K562 (cell line): ENCODE measurements around the gene RNASEH2A. TPM values are rescaled to one million over a fixed set of nuclear protein-coding genes. Genes with fewer than 3 reads are reported as not detected.

Experiments
- ATAC-seq: fragments of 200-7000 bp; cut with Tn5 transposase; 3 replicates; pipeline ENCODE4 v1.9.1; 2020; ENCODE audit warnings: moderate library complexity
- BruUV-seq: library from RNA; stranded (reverse); fragments of 400-500 nt; replicated peaks from 2 replicates; lab custom pipeline; 2021; lab: Mats Ljungman, UMichigan
- CTCF ChIA-PET: fragments of 300-600 bp; formaldehyde crosslinking; extraction: SDS; loops from one replicate; lab custom pipeline; 2021; ENCODE audit warnings: low intra/inter-chr PET ratio; lab: Yijun Ruan, JAX
- POLR2A ChIA-PET: fragments of 300-600, 350-650 bp; sonication (Branson Sonifier 250); formaldehyde crosslinking; extraction: SDS; loops from one replicate; lab custom pipeline; 2021; ENCODE audit warnings: antibody characterized with exemption, inconsistent platforms; lab: Yijun Ruan, JAX
- DNase-seq, 4 experiments: peaks; one replicate each; pipeline versions ENCODE4 v3.0.0 to v3.0.0-alpha.2; 2011 to 2018; ENCODE audit warnings: low spot score in 3 of 4, mixed read lengths in 3 of 4; ENCODE audit errors: extremely low read depth in 1 of 4
- FAIRE-seq: peaks from 2 replicates; lab custom pipeline; 2011; peaks lifted over from hg19 to GRCh38; lab: Jason Lieb, UNC
- H2AFZ ChIP-seq: 2 replicates; pipeline ENCODE4 v1.6.0; 2011; ENCODE audit warnings: low read depth, low read length, control low read depth, inconsistent platforms
- H3K27ac ChIP-seq: fragments of 200-600 bp; 3 replicates; pipeline ENCODE4 v1.8.0; 2011; ENCODE audit warnings: low read depth, mild to moderate bottlenecking, control low read depth, inconsistent platforms, low read length, moderate library complexity, mixed read lengths; ENCODE audit errors: extremely low read depth
- H3K27me3 ChIP-seq, 2 experiments: fragments of 300-600 bp in 1 of 2; 2 replicates in 1 of 2; 3 replicates in 1 of 2; pipeline versions ENCODE4 v1.6.0 to v1.8.0; 2011; ENCODE audit warnings: inconsistent platforms in 2 of 2, low read length in 2 of 2, mild to moderate bottlenecking in 1 of 2, mixed read lengths in 1 of 2, moderate library complexity in 1 of 2; ENCODE audit not compliant: control insufficient read depth in 2 of 2, insufficient read depth in 2 of 2
- H3K36me3 ChIP-seq: fragments of 300-600 bp; 3 replicates; pipeline ENCODE4 v1.8.0; 2011; ENCODE audit warnings: mild to moderate bottlenecking, low read length, inconsistent platforms; ENCODE audit not compliant: control insufficient read depth, insufficient read depth
- H3K4me1 ChIP-seq, 2 experiments: fragments of 200-600 bp in 1 of 2; replicated peaks in 1 of 2; 2 replicates in 1 of 2; 3 replicates in 1 of 2; pipeline versions ENCODE4 v1.5.1 to v1.8.0; 2011; ENCODE audit warnings: inconsistent platforms in 2 of 2, low read length in 2 of 2, mild to moderate bottlenecking in 1 of 2, mixed read lengths in 1 of 2, moderate library complexity in 1 of 2; ENCODE audit not compliant: control insufficient read depth in 2 of 2, insufficient read depth in 2 of 2
- H3K4me2 ChIP-seq: 2 replicates; pipeline ENCODE4 v1.6.1; 2011; ENCODE audit warnings: low read length, control low read depth, inconsistent platforms, mixed read lengths; ENCODE audit not compliant: insufficient read depth
- H3K4me3 ChIP-seq: fragments of 200-600 bp; sonication (generic), shearing (Covaris generic); 2 replicates; pipeline ENCODE4 v1.5.1; 2016; ENCODE audit warnings: control low read depth, inconsistent platforms
- H3K79me2 ChIP-seq: fragments of 200-600 bp; 3 replicates; pipeline ENCODE4 v1.8.0; 2011; ENCODE audit warnings: low read length, inconsistent platforms; ENCODE audit not compliant: control insufficient read depth, insufficient read depth
- H3K9ac ChIP-seq, 2 experiments: 2 replicates each; pipeline versions ENCODE4 v1.6.0 to v1.6.1; 2011; ENCODE audit warnings: low read depth in 2 of 2, low read length in 2 of 2, control low read depth in 1 of 2, inconsistent platforms in 1 of 2, mild to moderate bottlenecking in 1 of 2, mixed read lengths in 1 of 2; ENCODE audit not compliant: insufficient read depth in 1 of 2
- H3K9me1 ChIP-seq: one replicate; pipeline ENCODE4 v1.6.0; 2011; ENCODE audit warnings: inconsistent platforms, mild to moderate bottlenecking, low read length, moderate library complexity; ENCODE audit not compliant: control insufficient read depth, insufficient read depth
- H3K9me3 ChIP-seq: replicated peaks from 2 replicates; pipeline ENCODE4 v1.5.1; 2011; ENCODE audit warnings: low read depth, low read length, inconsistent platforms; ENCODE audit not compliant: control insufficient read depth, insufficient read depth
- H4K20me1 ChIP-seq: replicated peaks from 2 replicates; pipeline ENCODE4 v1.6.1; 2011; ENCODE audit warnings: low read length, inconsistent platforms, mixed read lengths; ENCODE audit not compliant: control insufficient read depth, insufficient read depth
- DACH1 ChIP-seq: fragments of 450-650 bp; IDR thresholded peaks from 2 replicates; pipeline ENCODE4 v1.6.1; 2018; ENCODE audit not compliant: partially characterized antibody
- ELF4 ChIP-seq: fragments of 450-650 bp; formaldehyde crosslinking; IDR thresholded peaks from 2 replicates; pipeline ENCODE4 v1.4.0; 2022; ENCODE audit warnings: missing genetic modification characterization
- FIP1L1 ChIP-seq: fragments of 200-400 bp; formaldehyde crosslinking; IDR thresholded peaks from 2 replicates; pipeline ENCODE4 v1.6.1; 2018; ENCODE audit warnings: mild to moderate bottlenecking, low read depth, low read length; ENCODE audit not compliant: poor library complexity, severe bottlenecking
- ID3 ChIP-seq, 2 experiments: fragments of 250-450 bp in 1 of 2; fragments of 450-650 bp in 1 of 2; sonication (Bioruptor Pico) in 1 of 2; IDR thresholded peaks; 2 replicates each; pipeline versions ENCODE4 v1.6.1 to v1.8.0; 2016 to 2021; ENCODE audit warnings: mild to moderate bottlenecking in 2 of 2, moderate library complexity in 2 of 2, missing compliant biosample characterization in 1 of 2, missing genetic modification characterization in 1 of 2
- L3MBTL2 ChIP-seq: fragments of 450-650 bp; IDR thresholded peaks from 2 replicates; pipeline ENCODE4 v1.6.1; 2016; ENCODE audit warnings: mild to moderate bottlenecking, moderate library complexity
- MEF2D ChIP-seq: conservative IDR thresholded peaks from 2 replicates; pipeline ENCODE4 v1.6.1; 2016; ENCODE audit warnings: low read depth, missing genetic modification characterization, missing compliant biosample characterization
- TBL1XR1 ChIP-seq, 2 experiments: IDR thresholded peaks; 2 replicates each; pipeline ENCODE4 v1.6.1; 2012; ENCODE audit warnings: improper control_type of control experiment in 2 of 2, low read length in 2 of 2, mild to moderate bottlenecking in 1 of 2
- TFAP4 ChIP-seq: sonication (generic); formaldehyde crosslinking; IDR thresholded peaks from 2 replicates; pipeline ENCODE4 v1.8.0; 2022; ENCODE audit warnings: missing genetic modification reagents, mild to moderate bottlenecking, moderate library complexity, borderline replicate concordance
- ZNF311 ChIP-seq: fragments of 250-450 bp; sonication (Bioruptor Pico); IDR thresholded peaks from 2 replicates; pipeline ENCODE4 v1.4.0; 2020; ENCODE audit warnings: mild to moderate bottlenecking, moderate library complexity
- WGBS: fragments of 100-300 bp; shearing (Covaris generic); methylation state at CpG from one replicate; pipeline ENCODE4 v1.1.6; 2016; ENCODE audit warnings: low coverage, mixed read lengths; ENCODE audit not compliant: insufficient coverage; ENCODE audit errors: missing lambda C conversion rate; 5-methylcytosine and 5-hydroxymethylcytosine counted together
- in situ Hi-C: fragments of 300-500 bp; cut with MboI; formaldehyde crosslinking; loops from 4 replicates; pipeline ENCODE4 v1.15.0; 2018; ENCODE audit warnings: inconsistent platforms, mixed read lengths
- intact Hi-C: fragments of 100-400 bp; cut with micrococcal nuclease; formaldehyde crosslinking; loops from 2 replicates; pipeline ENCODE4 v1.14.2; 2022
- polyA plus RNA-seq, 8 experiments: library from polyadenylated mRNA; depleted of rRNA in 4 of 8; stranded (reverse) in 5 of 8; unstranded in 3 of 8; fragments of >200 nt; fragmentation: Nextera tagmentation in 2 of 8; fragmentation: Illumina TruSeq in 1 of 8; extraction: Ambion mirVana in 2 of 8; extraction: Trizol in 1 of 8; gene quantifications; 2 replicates each; pipeline versions ENCODE4 v1.2.1 to v1.2.3, GENCODE V29; 2011 to 2014; ENCODE audit warnings: inconsistent platforms in 1 of 8, missing spikeins in 1 of 8
- total RNA-seq, 7 experiments: library from RNA; depleted of rRNA in 6 of 7; stranded (reverse); fragments of >200 nt in 6 of 7; fragmentation: Illumina TruSeq in 2 of 7; extraction: Trizol in 2 of 7; gene quantifications; 2 replicates each; pipeline versions ENCODE4 v1.2.1 to v1.2.3, GENCODE V29; 2011 to 2021; ENCODE audit warnings: low replicate concordance in 1 of 7
- TF ChIP-seq, protein P1 (sequence below): fragments of 250-450 bp; sonication (Bioruptor Pico); IDR thresholded peaks from 2 replicates; pipeline ENCODE4 v1.8.0; 2022; ENCODE audit warnings: inconsistent platforms, mild to moderate bottlenecking, moderate library complexity, borderline replicate concordance
- TF ChIP-seq, protein P2 (sequence below): fragments of 250-450 bp; sonication (Bioruptor Pico); IDR thresholded peaks from 2 replicates; pipeline ENCODE4 v1.4.0; 2020

RNASEH2A gene
- total and polyA plus RNA-seq, 9 of the 15 experiments (the other 6 are each of a cell fraction or from before 2014, with no cell fraction given), result 22.3 to 78.0 (median 61.7) TPM

DNA sequence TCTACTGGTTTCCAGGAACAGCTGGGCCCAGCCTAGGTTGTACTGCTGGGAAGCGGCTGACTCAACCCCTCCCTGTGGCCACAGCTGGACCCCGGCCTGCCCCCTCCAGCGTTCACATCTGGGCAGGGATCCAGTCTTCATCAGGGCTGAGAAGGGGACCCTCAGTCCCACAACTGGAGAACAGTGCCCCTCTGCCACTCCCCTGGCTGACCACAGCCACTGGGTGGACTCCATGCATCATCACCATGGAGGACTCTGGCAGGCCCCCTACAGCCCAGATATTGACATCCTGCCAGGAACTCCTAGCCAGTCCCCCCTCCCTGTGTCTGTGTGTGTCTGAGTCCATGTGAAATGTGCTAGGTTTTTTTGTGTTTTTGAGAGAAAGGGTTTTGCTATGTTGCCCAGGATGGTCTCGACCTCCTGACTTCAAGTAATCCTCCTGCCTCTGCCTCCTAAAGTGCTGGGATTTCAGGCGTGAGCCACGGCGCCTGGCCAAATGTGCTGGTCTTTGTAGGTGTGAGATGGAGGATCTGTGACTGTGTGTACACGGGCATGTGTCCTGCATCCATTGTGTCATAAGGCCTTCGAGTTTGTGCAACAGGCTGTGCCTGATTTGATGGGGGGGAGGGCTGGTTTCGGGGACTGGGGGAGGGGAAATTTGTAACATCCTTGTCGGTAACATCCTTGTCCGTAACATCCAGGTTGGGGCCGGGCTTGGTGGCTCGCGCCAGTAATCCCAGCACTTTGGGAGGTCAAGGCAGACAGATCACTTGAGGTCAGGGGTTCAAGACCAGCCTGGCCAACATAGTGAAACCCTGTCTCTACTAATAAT, 27.0 kb upstream of the RNASEH2A start:
- in situ Hi-C loops, result no loop called here
- peak; percentile 84 for FAIRE-seq
- BruUV-seq, result no TSS peak
- TF ChIP-seq ZNF311 (CRISPR knock-in tag) (0 out of 2 replicates have a peak, but pooled peaks have one; percentile 14), TBL1XR1 (IDR thresholded peaks at IDR 0.05; ENCODE audit: low read length in 2 of 2) (no peak), DACH1 (peak; percentile 41), ID3 (CRISPR knock-in tag; IDR thresholded peaks at IDR 0.05) (no peak), ID3 (tag; IDR thresholded peaks at IDR 0.05) (0 out of 2 replicates have a peak, but pooled peaks have one; percentile 26), L3MBTL2 (peak; percentile 30; the same call in 1 of the 2 replicates), TFAP4 (CRISPR knock-in tag) (peak; percentile 90), ELF4 (CRISPR knock-in tag) (no peak), MEF2D (no peak), FIP1L1 (no peak)
- TF ChIP-seq, protein P1, sequence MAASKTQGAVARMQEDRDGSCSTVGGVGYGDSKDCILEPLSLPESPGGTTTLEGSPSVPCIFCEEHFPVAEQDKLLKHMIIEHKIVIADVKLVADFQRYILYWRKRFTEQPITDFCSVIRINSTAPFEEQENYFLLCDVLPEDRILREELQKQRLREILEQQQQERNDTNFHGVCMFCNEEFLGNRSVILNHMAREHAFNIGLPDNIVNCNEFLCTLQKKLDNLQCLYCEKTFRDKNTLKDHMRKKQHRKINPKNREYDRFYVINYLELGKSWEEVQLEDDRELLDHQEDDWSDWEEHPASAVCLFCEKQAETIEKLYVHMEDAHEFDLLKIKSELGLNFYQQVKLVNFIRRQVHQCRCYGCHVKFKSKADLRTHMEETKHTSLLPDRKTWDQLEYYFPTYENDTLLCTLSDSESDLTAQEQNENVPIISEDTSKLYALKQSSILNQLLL (CRISPR knock-in tag), result no peak
- TF ChIP-seq, protein P2, sequence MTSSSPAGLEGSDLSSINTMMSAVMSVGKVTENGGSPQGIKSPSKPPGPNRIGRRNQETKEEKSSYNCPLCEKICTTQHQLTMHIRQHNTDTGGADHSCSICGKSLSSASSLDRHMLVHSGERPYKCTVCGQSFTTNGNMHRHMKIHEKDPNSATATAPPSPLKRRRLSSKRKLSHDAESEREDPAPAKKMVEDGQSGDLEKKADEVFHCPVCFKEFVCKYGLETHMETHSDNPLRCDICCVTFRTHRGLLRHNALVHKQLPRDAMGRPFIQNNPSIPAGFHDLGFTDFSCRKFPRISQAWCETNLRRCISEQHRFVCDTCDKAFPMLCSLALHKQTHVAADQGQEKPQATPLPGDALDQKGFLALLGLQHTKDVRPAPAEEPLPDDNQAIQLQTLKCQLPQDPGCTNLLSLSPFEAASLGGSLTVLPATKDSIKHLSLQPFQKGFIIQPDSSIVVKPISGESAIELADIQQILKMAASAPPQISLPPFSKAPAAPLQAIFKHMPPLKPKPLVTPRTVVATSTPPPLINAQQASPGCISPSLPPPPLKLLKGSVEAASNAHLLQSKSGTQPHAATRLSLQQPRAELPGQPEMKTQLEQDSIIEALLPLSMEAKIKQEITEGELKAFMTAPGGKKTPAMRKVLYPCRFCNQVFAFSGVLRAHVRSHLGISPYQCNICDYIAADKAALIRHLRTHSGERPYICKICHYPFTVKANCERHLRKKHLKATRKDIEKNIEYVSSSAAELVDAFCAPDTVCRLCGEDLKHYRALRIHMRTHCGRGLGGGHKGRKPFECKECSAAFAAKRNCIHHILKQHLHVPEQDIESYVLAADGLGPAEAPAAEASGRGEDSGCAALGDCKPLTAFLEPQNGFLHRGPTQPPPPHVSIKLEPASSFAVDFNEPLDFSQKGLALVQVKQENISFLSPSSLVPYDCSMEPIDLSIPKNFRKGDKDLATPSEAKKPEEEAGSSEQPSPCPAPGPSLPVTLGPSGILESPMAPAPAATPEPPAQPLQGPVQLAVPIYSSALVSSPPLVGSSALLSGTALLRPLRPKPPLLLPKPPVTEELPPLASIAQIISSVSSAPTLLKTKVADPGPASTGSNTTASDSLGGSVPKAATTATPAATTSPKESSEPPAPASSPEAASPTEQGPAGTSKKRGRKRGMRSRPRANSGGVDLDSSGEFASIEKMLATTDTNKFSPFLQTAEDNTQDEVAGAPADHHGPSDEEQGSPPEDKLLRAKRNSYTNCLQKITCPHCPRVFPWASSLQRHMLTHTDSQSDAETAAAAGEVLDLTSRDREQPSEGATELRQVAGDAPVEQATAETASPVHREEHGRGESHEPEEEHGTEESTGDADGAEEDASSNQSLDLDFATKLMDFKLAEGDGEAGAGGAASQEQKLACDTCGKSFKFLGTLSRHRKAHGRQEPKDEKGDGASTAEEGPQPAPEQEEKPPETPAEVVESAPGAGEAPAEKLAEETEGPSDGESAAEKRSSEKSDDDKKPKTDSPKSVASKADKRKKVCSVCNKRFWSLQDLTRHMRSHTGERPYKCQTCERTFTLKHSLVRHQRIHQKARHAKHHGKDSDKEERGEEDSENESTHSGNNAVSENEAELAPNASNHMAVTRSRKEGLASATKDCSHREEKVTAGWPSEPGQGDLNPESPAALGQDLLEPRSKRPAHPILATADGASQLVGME (CRISPR knock-in tag), result peak; percentile 45; the same call in 1 of the 2 replicates

More for the DNA sequence above, 27.0 kb upstream of the RNASEH2A start:
- peak in 3 of 4 experiments; percentile 41 to 79 (median 58) for DNase-seq
- H4K20me1 ChIP-seq, result no peaks in the 10 kb centered on the region
- 49% methylated on average over 15 of the region's 15 CpGs for WGBS
- H3K4me2 ChIP-seq, result peak overlapping the region; percentile 85
- ATAC-seq, result peak; percentile 43
- H3K79me2 ChIP-seq, result peaks cover 6% of the 10 kb centered on the region; the same call in 1 of the 3 replicates
- H3K27me3 ChIP-seq, result no peaks in the 10 kb centered on the region
- H2AFZ ChIP-seq, result peak overlapping the region; percentile 83
- intact Hi-C loops, result loop anchor here (5.0 kb wide), 1 partner anchor 63 kb away; no protein-coding TSS in a partner anchor
- peak overlapping the region; percentile 68 for H3K27ac ChIP-seq
- no peaks in the 10 kb centered on the region for H3K9me1 ChIP-seq
- ChIA-PET CTCF (no interaction called here), POLR2A (interaction anchor here (1.0 to 4.1 kb wide), 4 partner anchors 9 to 59 kb away, joined by 3 to 44 read pairs (median 14); partner anchors contain the start of gene JUNB)
- peaks cover 41 to 76% of the 10 kb centered on the region in 2 experiments for H3K4me1 ChIP-seq
- no peaks in the 10 kb centered on the region for H3K9me3 ChIP-seq
- H3K36me3 ChIP-seq, result no peaks in the 10 kb centered on the region
- peak overlapping the region; percentile 37 for H3K4me3 ChIP-seq
- H3K9ac ChIP-seq, result peak overlapping the region; percentile 59 to 89
